ENCODE measurements around the gene PCYOX1L.

Gene PCYOX1L

GRCh38 chr5:149367972-149368645 is 10.3 kb downstream of the PCYOX1L start:
- no peak overlapping the region for H3K9ac ChIP-seq (ENCODE audit: low read length)
- H3K9me2 ChIP-seq (ENCODE audit: low read depth, low read length) = no peaks in the 10 kb centered on the region
- no peaks in the 10 kb centered on the region for H3K79me2 ChIP-seq (ENCODE audit: insufficient read depth, low read length)
- no peaks in the 10 kb centered on the region for H3K27me3 ChIP-seq (ENCODE audit: insufficient read depth, low read length)
- H3F3A ChIP-seq (ENCODE audit: insufficient read depth, low read length) = no peaks in the 10 kb centered on the region
- no peak overlapping the region for H2AFZ ChIP-seq (ENCODE audit: low read length)
- TF ChIP-seq EZH2 (IDR thresholded peaks at IDR 0.05; ENCODE audit: borderline replicate concordance, low read length) = no peak
- TF ChIP-seq CTCF (IDR thresholded peaks at IDR 0.05; ENCODE audit: low read length) = no peak
- H3K9me3 ChIP-seq (ENCODE audit: low read length) = no peaks in the 10 kb centered on the region
- H3K4me2 ChIP-seq (ENCODE audit: low read length) = no peak overlapping the region
- H3K27ac ChIP-seq (ENCODE audit: low read depth, low read length, poor library complexity, severe bottlenecking) = no peak overlapping the region
- H3K4me1 ChIP-seq (ENCODE audit: insufficient read depth, low read length, severe bottlenecking) = peaks cover 10% of the 10 kb centered on the region
- H4K20me1 ChIP-seq (ENCODE audit: insufficient read depth, low read length) = no peaks in the 10 kb centered on the region
- peaks cover 20% of the 10 kb centered on the region; the same call in 1 of the 2 replicates for H3K36me3 ChIP-seq (ENCODE audit: insufficient read depth, low read length)
- no peak overlapping the region for H3K4me3 ChIP-seq (ENCODE audit: low read depth, low read length, poor library complexity, severe bottlenecking)

DNA sequence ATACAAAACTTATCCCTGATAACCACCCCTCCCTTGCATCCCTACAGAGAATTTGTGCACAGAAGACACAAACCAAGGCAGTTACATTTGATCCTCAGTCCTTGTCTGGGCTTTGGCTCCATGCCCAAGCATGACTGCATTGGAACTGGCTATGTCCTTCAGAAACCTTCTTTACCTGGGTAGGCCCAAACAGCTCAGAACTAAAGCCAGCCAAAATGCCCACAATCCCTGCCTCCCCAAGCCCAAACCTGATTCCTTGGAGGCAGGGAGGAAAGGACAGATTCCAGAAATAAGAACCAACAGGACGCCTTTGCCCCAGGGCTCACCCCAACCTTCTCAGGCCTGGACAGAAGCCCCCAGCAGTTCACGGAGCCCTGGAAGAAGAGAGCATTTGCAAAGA is 13.0 kb downstream of the PCYOX1L start:
- H3K9ac ChIP-seq (ENCODE audit: low read length) = no peak overlapping the region
- no peak overlapping the region for H3K4me2 ChIP-seq (ENCODE audit: low read length)
- peaks cover 6% of the 10 kb centered on the region; the same call in 1 of the 2 replicates for H3K36me3 ChIP-seq (ENCODE audit: insufficient read depth, low read length)
- no peak overlapping the region for H2AFZ ChIP-seq (ENCODE audit: low read length)
- no peaks in the 10 kb centered on the region for H3K9me3 ChIP-seq (ENCODE audit: low read length)
- H3K9me2 ChIP-seq (ENCODE audit: low read depth, low read length) = no peaks in the 10 kb centered on the region
- no peaks in the 10 kb centered on the region for H3K27me3 ChIP-seq (ENCODE audit: insufficient read depth, low read length)
- H3K27ac ChIP-seq (ENCODE audit: low read depth, low read length, poor library complexity, severe bottlenecking) = no peak overlapping the region
- TF ChIP-seq EZH2 (IDR thresholded peaks at IDR 0.05; ENCODE audit: borderline replicate concordance, low read length) (no peak), CTCF (IDR thresholded peaks at IDR 0.05; ENCODE audit: low read length) (no peak)
- no peaks in the 10 kb centered on the region for H4K20me1 ChIP-seq (ENCODE audit: insufficient read depth, low read length)
- no peaks in the 10 kb centered on the region for H3K79me2 ChIP-seq (ENCODE audit: insufficient read depth, low read length)
- no peaks in the 10 kb centered on the region for H3F3A ChIP-seq (ENCODE audit: insufficient read depth, low read length)
- no peak overlapping the region for H3K4me3 ChIP-seq (ENCODE audit: low read depth, low read length, poor library complexity, severe bottlenecking)
- H3K4me1 ChIP-seq (ENCODE audit: insufficient read depth, low read length, severe bottlenecking) = peaks cover 10% of the 10 kb centered on the region

GRCh38 chr5:149371296-149371962 is 13.6 kb downstream of the PCYOX1L start:
- no peak overlapping the region for H3K4me2 ChIP-seq (ENCODE audit: low read length)
- H4K20me1 ChIP-seq (ENCODE audit: insufficient read depth, low read length) = no peaks in the 10 kb centered on the region
- H3K36me3 ChIP-seq (ENCODE audit: insufficient read depth, low read length) = peaks cover 6% of the 10 kb centered on the region; the same call in 1 of the 2 replicates
- no peaks in the 10 kb centered on the region for H3K79me2 ChIP-seq (ENCODE audit: insufficient read depth, low read length)
- no peak overlapping the region for H2AFZ ChIP-seq (ENCODE audit: low read length)
- H3K4me1 ChIP-seq (ENCODE audit: insufficient read depth, low read length, severe bottlenecking) = peaks cover 10% of the 10 kb centered on the region
- peak; percentile 72 for TF ChIP-seq CTCF (IDR thresholded peaks at IDR 0.05; ENCODE audit: low read length)
- no peak for TF ChIP-seq EZH2 (IDR thresholded peaks at IDR 0.05; ENCODE audit: borderline replicate concordance, low read length)
- H3K9me3 ChIP-seq (ENCODE audit: low read length) = no peaks in the 10 kb centered on the region
- H3K27ac ChIP-seq (ENCODE audit: low read depth, low read length, poor library complexity, severe bottlenecking) = no peak overlapping the region
- H3K9ac ChIP-seq (ENCODE audit: low read length) = no peak overlapping the region
- no peaks in the 10 kb centered on the region for H3F3A ChIP-seq (ENCODE audit: insufficient read depth, low read length)
- no peak overlapping the region for H3K4me3 ChIP-seq (ENCODE audit: low read depth, low read length, poor library complexity, severe bottlenecking)
- H3K27me3 ChIP-seq (ENCODE audit: insufficient read depth, low read length) = no peaks in the 10 kb centered on the region
- H3K9me2 ChIP-seq (ENCODE audit: low read depth, low read length) = no peaks in the 10 kb centered on the region

Measured in OCI-LY1 (cell line).